GM18909 (cell line): ENCODE results near the gene GBGT1.
"Not testable (repeated sequence)": the region's sequence is repeated elsewhere in the genome, so short reads cannot be mapped to it uniquely, and the experiment has no call there.

ENCODE experiments used
- ATAC-seq: cut with Tn5 transposase; IDR thresholded peaks from one replicate; pipeline ENCODE4 v1.9.1; 2021; ENCODE audit warnings: mild to moderate bottlenecking; ENCODE audit not compliant: unreplicated experiment, poor library complexity

Gene GBGT1

DNA sequence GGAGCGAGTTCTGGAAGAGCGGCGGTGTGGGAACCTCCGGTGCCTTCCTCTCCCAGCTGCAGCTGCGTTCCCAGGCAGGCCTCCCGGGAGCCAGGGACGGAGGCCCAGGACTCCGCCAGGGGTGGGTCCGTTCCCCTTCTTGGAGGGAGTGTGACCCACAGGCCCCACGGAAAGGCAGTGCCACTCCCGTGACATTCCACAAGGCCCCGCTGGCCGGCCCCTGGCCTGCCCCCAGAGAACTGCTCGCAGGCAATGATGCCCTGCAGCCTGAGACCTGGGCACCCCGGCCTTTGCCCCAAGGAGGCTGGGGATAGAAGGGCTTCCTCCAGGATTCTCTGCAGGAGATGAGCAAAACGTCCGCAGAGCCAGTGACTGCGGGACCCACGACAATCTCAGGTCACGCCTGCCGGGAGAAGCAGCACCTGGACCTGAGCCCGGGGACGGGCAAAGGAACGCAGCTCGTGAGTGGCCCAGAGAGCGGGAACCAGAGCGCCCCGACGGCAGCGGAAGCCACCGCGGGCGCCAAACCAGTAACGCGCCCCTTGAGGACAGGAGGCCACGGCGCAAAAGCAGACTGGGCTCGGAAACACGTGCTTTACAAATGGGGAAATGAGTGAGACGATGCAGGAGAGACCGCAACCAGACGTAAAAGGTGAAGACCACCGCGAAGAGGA, 36.1 kb upstream of the GBGT1 start:
- ATAC-seq = no peak

DNA sequence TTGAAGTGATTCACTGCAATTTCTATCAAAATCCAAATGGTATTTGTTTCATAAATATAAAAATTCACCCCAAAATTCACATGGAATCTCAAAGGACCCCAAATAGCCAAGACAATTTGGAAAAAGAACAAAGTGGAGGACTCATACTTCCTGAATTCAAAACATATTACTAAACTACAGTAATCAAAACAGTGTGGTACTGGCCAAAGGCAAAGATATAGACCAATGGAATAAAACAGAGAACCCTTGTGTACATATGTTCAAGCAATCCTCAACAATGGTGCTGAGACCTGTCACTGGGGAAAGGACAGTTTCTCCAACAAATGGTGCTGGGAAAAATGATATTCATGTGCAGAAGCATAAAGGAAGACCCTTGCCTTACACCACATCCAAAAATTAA, 31.3 kb upstream of the GBGT1 start:
- no peak for ATAC-seq

DNA sequence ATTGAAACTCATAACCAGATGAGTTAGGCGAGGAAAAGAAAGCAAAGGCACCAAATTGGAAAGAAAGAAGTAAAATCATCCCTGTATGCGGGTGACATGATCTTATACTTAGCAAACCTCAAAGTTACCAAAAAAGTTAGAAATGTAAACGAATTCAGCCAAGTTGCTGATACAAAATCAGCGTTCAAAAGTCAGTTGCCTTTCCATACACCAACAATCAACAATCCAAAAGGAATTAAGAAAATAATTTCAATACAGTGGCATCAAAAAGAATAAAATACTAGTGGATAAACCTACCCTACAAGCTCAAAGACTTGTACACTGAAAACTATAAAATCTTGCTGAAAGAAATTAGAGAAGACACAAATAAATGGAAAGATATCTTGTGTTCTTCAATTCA, 30.9 kb upstream of the GBGT1 start:
- ATAC-seq = no peak

DNA sequence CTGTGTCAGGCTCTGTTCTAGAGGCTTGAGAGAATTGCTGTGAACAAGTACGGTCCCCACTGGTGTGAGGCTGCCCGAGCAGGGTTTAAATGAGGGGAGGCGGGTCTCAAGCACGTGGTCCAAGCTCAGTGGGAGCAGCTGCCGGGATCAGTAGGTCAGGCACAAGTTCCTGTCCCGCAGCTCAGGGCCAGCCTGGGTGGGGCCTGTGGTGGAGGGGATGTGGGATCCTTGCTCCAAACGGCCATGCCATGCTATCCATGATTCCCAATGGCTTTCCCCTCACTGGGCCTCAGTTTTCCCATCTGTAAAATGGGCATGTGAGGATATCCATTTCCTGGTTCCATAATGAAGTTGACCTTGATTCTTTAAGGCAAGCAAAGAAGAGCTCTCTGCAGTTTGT, 28.3 kb upstream of the GBGT1 start:
- no peak for ATAC-seq

DNA sequence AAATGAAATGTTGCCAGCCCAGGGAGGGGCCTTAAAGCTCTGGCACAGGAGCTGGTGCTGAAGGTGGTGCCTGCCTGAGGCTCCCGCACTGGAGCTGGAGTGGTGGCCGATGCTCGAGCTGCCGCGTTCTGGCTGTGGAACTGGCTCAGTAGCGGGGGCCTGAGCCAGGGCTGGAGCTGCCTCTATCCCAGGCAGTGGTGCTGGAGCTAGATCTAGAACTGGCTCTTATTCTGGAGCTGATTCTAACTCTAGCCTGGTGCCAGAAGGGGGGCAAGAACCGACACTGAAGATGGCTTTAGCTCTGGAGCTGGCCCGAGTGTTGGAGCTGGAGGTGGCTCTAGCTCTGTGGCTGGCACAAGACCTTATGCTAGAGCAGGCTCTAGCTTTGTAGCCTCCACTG, 26.1 kb upstream of the GBGT1 start:
- no peak for ATAC-seq

DNA sequence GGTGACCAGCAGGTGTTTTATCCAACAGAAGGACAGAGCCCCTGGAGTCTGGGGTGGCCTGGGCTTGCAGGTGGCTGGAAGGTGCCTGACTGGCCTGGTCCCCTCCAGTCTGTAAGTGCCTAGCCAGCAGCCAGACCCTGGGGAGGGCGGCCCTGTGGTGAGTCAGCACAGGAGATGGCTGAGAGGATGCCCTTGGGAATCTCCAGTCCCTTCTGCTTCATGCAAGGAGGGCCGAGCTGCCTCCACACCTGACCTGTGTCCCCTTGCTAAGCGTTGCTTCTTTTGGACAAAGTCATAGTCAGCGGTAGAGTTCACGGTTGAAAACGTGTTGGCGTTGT, 25.1 kb upstream of the GBGT1 start:
- no peak for ATAC-seq

DNA sequence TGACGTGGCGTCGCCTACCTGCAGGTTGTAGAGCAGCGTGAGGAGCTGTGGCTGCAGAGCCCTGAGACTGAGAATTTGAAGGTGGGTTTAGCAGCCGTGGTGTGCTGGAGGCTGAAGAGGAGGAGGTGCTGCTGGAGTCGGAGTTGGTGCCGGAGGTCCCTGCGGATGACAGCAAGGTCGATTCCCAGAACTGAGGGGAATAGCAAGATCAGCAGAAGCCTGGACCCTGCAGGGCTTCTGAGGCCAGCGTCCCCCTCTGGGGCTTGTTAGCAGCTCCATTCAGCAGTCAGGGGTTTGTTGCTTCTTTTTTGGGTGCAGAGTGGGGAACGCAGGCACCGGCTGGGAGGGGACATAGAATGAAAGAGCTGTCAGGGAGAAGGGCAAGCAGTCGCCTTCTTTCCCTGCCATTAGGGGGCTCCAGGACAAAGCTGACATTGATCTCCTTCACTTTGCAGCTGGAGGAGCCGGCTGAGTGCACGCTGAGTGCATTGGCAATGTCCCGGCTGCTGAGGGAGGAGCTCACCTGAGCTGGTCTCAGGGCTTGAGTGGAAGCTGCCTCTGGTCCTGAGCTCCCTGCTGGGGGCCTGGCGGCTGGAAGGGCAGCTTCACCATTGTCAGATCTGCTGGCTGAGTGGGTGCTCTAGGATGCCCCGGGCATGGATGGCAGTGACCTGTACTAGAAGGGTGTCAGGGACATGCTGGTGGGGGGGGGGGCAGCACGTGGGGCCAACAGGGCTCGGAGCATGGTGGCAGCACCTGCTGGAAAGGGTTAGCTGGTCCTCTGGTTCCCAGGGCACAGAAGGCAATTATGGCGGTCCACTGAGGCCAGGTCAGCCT, 24.5 kb upstream of the GBGT1 start:
- no peak for ATAC-seq

DNA sequence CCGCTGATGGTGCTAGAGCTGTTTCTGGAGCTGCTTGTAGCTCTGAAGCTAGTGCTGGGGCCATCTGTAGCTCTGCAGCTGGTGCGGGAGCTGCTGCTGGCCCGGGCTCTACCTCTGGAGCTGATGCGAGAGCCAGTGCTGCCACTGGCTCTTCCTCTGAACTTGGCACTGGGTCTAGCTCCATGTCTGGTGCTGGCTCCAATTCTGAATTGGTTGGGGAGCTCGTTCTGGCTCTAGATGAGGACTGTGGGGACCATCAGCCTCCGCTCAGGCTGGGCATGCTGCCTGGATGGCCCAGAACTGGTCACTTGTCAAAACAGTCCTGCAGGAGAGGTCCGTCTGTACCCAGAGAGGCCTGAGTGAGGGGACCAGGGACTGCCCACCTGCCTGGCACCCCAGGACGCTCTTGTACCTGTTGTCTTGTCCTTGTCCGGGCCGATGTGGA, 23.9 kb upstream of the GBGT1 start:
- no peak for ATAC-seq

DNA sequence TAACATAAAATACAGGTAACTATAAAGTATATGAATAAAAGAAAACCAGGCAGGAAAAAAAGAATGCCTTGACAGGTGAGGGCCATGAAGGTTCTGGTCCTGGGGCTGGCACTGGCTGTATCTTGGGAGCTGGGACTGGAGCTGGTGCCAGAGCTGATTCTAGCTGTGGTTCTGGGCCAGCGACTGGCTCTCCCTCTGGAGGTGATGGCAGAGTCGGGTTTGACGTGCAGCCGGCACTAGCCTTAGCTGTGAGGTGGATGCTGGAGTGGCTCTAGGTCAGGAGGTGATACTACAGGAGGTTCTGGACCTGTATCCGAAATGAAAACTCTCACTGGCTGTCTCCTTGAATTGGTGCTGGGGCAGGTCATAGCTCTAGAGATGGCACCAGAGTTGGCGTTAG, 23.0 kb upstream of the GBGT1 start:
- no peak for ATAC-seq

DNA sequence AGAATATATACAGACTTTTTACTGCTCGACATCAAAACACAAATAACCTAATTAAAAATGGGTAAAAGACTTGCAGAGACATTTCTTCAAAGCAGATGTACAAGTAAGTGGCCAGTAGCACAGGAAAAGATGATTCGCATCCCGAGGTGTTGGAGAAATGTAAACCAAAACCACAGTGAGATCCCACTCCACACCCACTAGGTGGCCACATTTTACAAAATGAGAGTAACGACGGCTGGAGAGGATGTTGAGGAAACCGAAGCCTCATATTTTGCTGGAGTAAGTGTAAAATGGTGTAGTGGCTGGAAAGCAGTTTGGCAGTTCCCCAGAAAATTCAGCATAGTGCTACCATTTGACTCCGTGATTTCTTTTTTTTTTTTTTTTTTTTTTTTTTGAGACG, 21.3 kb upstream of the GBGT1 start:
- no peak for ATAC-seq

DNA sequence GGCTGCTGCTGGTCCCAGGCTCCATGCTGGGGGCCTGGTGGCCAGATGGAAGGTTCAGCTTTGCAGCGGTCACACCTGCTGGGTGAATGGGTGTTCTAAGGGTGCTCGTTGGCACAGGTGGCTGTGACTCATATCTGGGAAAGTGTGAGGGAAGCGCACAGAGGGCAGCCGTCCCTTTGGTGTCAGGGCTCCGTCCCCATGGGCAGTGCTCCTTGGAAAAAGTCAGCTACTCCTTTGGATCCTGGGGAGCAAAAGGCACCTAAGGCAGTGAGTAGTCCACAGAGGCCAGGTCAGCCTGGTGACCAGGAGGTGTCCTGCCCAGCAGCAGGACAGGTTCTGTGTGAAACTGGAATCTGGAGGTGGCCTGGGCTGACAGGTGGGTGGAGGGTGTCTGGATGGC, 18.4 kb upstream of the GBGT1 start:
- ATAC-seq = no peak

DNA sequence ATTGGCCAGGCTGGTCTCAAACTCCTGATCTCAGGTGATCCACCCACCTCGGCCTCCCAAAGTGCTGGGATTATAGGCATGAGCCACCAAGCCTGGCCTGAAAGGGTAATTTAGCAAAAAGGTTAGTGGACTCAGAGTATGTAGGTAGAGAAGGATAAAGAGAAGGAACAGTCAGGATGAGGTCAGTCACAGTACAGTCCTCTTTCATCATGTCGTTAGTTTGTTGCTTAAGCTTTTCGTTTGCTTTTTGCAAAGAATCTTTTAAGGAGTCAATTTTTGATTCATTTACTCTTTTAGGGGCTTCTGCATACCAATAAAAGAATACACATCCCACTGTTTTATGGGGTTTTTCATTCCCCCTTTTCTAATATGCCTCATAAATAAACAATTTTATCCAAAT, 17.8 kb upstream of the GBGT1 start:
- no peak for ATAC-seq

DNA sequence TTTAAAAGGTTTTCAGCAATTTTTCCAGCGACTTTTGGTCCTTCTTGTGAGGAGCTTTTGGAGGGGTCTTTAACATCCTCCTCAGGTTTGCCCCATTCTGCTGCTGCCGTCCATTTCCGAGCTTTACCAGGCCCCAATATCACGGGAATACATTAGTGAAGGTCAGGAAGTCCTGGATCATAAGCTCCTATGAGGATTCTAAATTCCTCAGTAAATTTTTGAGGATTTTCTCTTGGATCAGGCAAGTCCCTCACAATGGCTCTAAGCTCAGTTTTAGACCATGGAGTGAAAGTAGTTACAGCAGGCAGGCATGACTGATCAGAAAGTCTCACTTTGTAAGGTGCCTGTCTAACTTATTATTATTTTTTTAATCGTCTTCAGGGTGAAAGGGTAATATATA, 17.2 kb upstream of the GBGT1 start:
- no peak for ATAC-seq

DNA sequence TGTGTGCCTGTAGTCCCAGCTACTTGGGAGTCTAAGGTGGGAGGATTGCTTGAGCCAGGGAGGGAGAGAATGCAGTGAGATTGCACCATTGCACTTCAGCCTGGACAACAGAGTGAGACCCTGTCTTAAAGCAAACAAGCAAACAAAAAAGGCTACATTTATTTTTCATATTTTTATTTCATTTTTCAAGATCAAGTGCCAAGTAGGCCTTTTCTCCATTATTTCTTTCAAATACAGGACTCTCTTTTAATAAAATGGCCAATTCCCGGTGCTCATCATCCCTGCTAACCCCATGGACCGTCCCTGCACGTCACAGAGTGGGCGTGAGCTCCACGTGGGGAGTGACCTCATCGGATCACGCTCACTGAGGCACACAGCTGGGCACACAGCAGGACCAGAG, 9.3 kb upstream of the GBGT1 start:
- ATAC-seq = no peak

DNA sequence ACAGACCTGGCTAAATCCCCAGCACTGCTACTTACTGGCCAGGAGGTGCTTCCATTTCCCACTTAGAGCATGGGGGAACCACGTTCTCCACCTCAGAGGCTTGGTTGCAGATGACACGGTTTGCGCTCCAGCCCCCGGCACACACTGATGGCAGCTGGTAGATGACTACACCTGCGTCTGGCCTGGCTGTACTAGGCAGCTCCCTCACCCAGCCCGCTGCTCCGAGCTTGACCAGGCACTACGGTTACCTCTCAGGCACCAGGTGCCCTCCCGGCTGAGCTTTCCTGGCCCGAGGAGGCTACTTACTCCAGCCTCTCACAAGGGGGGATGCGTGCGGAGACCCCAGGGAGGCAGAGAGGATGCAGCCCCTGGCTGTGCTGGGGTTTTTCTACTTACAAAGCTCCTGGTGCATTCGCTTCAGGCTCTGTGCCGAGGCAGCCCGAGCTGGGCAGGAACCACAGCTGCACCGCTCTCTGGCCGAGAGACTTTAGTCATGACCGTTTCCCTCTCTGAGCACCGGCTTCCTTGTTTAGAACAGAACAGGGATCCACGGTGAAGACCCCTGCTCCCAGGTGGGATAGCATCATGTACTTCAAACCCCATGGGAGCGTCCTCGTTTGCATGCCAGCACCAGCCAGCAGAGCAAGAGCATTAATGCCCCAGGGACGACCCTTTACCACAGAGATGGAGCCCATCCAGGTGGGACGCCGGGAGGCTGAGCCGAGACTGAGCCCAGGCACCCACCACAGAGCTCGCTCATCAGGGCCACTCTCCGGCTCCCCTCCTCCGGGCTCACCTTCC, 7.6 kb upstream of the GBGT1 start:
- no peak for ATAC-seq

DNA sequence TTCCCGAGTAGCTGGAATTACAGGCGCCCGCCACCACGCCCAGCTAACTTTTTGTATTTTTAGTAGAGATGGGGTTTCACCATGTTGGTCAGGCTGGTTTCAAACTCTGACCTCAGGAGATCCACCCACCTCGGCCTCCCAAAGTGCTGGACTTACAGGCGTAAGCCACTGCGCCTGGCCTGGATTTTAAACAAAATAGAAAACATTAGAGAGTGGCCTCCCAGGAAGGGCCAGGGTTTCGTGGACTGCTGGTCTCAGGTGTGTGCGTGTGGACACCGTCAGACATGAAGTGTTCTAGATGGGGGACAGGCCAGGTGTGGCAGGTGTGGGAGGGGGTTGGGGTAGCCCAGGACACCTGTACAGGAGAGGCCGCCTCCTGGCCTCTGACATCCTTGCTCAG, 7.0 kb upstream of the GBGT1 start:
- ATAC-seq = no peak

DNA sequence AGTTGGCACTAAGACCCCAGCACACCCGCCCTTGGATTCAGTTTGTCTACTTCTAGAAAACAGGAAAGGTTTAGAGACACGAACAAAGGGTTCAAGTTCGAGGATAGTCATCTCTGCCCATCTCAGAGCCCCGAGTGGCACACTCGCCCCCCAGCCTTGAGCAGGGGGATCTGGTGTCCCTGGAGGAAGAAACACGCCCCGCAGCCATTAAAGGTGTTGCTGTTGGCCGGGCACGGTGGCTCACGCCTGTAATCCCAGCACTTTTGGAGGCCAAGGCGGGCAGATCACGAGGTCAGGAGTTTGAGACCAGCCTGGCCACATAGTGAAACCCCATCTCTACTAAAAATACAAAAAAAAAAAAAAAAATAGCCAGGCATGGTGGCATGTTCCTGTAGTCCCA, 6.0 kb upstream of the GBGT1 start:
- ATAC-seq = not testable (repeated sequence)

DNA sequence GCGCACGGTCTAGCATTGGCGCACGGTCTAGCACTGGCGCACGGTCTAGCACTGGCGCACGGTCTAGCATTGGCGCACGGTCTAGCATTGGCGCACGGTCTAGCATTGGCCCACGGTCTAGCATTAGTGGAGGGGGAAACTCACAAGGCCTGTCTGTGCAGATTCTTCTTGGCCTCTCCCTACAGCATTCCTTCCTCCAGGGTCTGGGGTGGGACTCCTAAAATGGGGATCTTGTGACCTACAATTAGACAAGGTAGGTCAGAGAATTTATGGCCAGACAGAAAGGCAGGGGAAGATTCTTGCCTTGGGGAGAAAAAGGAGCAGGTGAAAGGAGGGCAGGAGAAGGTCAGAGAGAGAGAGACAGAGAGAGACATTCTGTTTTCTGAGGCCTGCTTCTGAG, 5.4 kb upstream of the GBGT1 start:
- no peak for ATAC-seq

DNA sequence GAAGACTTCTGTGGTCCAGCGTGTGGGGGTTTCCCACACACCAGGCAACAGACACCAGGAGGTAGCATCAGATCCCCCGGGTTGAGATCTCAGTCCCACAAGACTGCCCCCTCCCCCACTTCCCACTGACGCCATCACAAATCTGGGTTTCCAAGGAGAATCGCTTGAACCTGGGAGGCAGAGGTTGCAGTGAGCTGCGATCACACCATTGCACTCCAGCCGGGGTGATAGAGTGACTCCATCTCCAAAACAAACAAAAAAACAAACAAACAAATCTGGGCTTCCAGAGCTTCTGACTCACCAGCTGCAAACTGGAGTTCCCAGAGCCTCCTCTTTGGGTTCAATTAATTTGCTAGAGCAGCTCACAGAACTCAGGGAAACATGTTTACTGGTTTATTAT, 4.7 kb upstream of the GBGT1 start:
- ATAC-seq = no peak

DNA sequence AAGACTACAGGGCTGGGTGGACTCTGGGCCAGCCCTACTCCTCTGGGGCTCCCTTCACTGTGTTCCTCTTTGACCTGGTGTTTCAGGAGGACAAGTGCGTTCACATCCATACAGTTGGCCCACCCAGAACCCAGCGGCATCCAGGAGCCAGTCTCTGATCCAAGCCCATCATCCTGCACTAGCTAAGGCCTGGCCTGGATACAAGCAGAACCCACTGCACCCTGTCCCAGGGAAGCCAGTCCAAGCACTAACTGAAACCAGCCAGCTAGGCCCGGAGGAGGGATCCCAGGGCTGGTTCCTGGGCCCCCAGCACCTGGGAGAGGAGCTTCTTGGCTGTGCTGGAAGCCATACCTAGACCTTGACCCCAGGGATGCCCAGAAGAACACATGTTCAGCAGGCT, 4.1 kb upstream of the GBGT1 start:
- ATAC-seq = no peak

DNA sequence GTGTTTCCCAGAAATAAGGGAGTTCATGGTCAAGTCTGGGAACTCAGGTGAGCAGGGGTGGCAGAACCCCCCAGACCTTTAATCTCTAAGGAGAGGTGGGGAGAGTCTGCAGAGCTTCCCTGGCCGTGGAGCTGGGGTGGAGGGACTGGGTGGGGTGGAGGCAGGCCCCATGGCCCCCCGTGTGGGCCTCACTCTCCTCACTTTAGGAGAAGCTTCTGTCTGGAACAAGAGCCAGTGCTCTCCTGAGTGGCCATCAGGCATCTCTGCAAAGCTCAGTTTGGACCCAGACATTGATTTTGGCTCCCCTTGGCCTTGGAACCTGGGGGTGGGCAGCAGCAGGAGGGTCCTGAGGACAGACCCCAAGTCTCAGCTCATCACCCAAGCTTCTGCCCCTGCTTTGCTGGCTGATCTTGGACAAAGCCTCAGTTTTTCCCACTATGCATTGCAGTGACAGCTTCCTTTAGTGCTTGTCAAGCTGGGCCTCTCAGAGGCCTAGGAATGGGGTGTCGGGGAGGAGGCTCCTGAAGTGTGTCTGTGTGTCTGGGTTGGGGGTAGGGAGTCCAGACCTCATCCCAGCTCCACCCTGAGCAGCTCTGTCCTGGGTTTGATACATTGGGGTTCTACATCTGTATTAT, 3.5 kb upstream of the GBGT1 start:
- ATAC-seq = no peak
